PC-9 (cell line): ENCODE results near the gene SUMO2. TPM values are rescaled to one million over a fixed set of nuclear protein-coding genes. Genes with fewer than 3 reads are reported as not detected.

Experiments used
- BruUV-seq: library from RNA; stranded (reverse); fragments of 400-500 nt; replicated peaks from 2 replicates; lab custom pipeline; 2021; lab: Mats Ljungman, UMichigan
- CTCF ChIA-PET: fragments of 300-600 bp; sonication (Branson Sonifier 250); formaldehyde crosslinking; loops from one replicate; lab custom pipeline; 2022; ENCODE audit warnings: antibody characterized with exemption; lab: Charles Lee
- POLR2A ChIA-PET: fragments of 300-600 bp; sonication (Branson Sonifier 250); formaldehyde crosslinking; loops from one replicate; lab custom pipeline; 2022; ENCODE audit warnings: antibody characterized with exemption; ENCODE audit not compliant: unreplicated experiment; lab: Charles Lee
- DNase-seq, 2 experiments: peaks; one replicate each; pipeline versions ENCODE4 v3.0.0 to v3.0.0-alpha.2; 2015 to 2022; ENCODE audit warnings: mixed read lengths in 1 of 2
- H2AFZ ChIP-seq: fragments of 200-600 bp; sonication (generic); 2 replicates; pipeline ENCODE4 v1.8.1; 2017; ENCODE audit warnings: antibody characterized with exemption
- H3F3A ChIP-seq: fragments of 200-600 bp; sonication (generic); 2 replicates; pipeline ENCODE4 v1.8.1; 2017; ENCODE audit warnings: antibody characterized with exemption, mild to moderate bottlenecking, low read depth; ENCODE audit not compliant: insufficient read depth
- H3K27ac ChIP-seq: fragments of 200-600 bp; sonication (generic); 2 replicates; pipeline ENCODE4 v1.6.1; 2016; ENCODE audit warnings: mixed run types
- H3K27me3 ChIP-seq: fragments of 200-600 bp; sonication (generic); 2 replicates; pipeline ENCODE4 v1.6.1; 2016; ENCODE audit warnings: low read depth, mixed run types; ENCODE audit not compliant: insufficient read depth
- H3K36me3 ChIP-seq: fragments of 200-600 bp; sonication (generic); 2 replicates; pipeline ENCODE4 v1.6.1; 2016; ENCODE audit warnings: low read depth, mixed run types
- H3K4me1 ChIP-seq: fragments of 200-600 bp; sonication (generic); replicated peaks from 2 replicates; pipeline ENCODE4 v1.6.1; 2016; ENCODE audit warnings: mixed run types; ENCODE audit not compliant: insufficient read depth
- H3K4me2 ChIP-seq: fragments of 200-600 bp; sonication (generic); 2 replicates; pipeline ENCODE4 v1.6.1; 2017; ENCODE audit warnings: mixed run types
- H3K4me3 ChIP-seq: fragments of 200-600 bp; sonication (generic); 2 replicates; pipeline ENCODE4 v1.6.1; 2016; ENCODE audit warnings: mixed run types
- H3K79me2 ChIP-seq: fragments of 200-600 bp; sonication (generic); 2 replicates; pipeline ENCODE4 v1.6.1; 2017; ENCODE audit warnings: low read depth, mixed run types
- H3K9me2 ChIP-seq: fragments of 200-600 bp; sonication (generic); 2 replicates; pipeline ENCODE4 v1.8.1; 2017; ENCODE audit warnings: mild to moderate bottlenecking; ENCODE audit not compliant: insufficient read depth
- H3K9me3 ChIP-seq: fragments of 200-600 bp; sonication (generic); 2 replicates; pipeline ENCODE4 v1.8.1; 2016; ENCODE audit warnings: low read depth; ENCODE audit not compliant: insufficient read depth
- H4K20me1 ChIP-seq: fragments of 200-600 bp; sonication (generic); 2 replicates; pipeline ENCODE4 v1.8.1; 2017; ENCODE audit not compliant: insufficient read depth
- CTCF ChIP-seq: fragments of 200-600 bp; sonication (generic); conservative IDR thresholded peaks from 2 replicates; pipeline ENCODE4 v1.6.1; 2017; ENCODE audit warnings: mixed run types, antibody characterized with exemption, mild to moderate bottlenecking, moderate library complexity
- EZH2 ChIP-seq: fragments of 200-600 bp; sonication (generic); IDR thresholded peaks from 2 replicates; pipeline ENCODE4 v1.8.0; 2017; ENCODE audit warnings: antibody characterized with exemption, low read depth
- intact Hi-C: fragments of 100-400 bp; cut with micrococcal nuclease; formaldehyde crosslinking; loops from one replicate; pipeline ENCODE4 v1.10.0; 2022; ENCODE audit not compliant: unreplicated experiment
- total RNA-seq: library from RNA; stranded (reverse); gene quantifications from 2 replicates; pipeline ENCODE4 v1.2.3, GENCODE V29; 2021

The SUMO2 gene
- total RNA-seq, 1 experiment from 2014 or later, result 486 TPM

- no peak overlapping the region for H2AFZ ChIP-seq
- no peaks in the 10 kb centered on the region for H3K27me3 ChIP-seq
- peaks cover 19% of the 10 kb centered on the region; the same call in 1 of the 2 replicates for H3K79me2 ChIP-seq
- peaks cover 12% of the 10 kb centered on the region; the same call in 1 of the 2 replicates for H3K4me1 ChIP-seq
- intact Hi-C loops, result no loop called here
- no peak for DNase-seq
- H3K27ac ChIP-seq, result no peak overlapping the region
- H3K4me3 ChIP-seq, result no peak overlapping the region
- no peaks in the 10 kb centered on the region for H3K9me3 ChIP-seq
- H3F3A ChIP-seq, result peaks cover 40% of the 10 kb centered on the region; the same call in 1 of the 2 replicates
- TF ChIP-seq CTCF (no peak), EZH2 (no peak)
- CTCF ChIA-PET, result no interaction called here
- POLR2A ChIA-PET, result no interaction called here
- H3K36me3 ChIP-seq, result no peaks in the 10 kb centered on the region
- no TSS peak for BruUV-seq
- H4K20me1 ChIP-seq, result no peaks in the 10 kb centered on the region
- H3K4me2 ChIP-seq, result no peak overlapping the region
- no peaks in the 10 kb centered on the region for H3K9me2 ChIP-seq
These were observed 64.5 kb downstream of the SUMO2 start for GRCh38 chr17:75118307-75118706.

GRCh38 chr17:75116737-75117136, 66.0 kb downstream of the SUMO2 start:
- POLR2A ChIA-PET, result interaction anchor here (0.6 kb wide), 1 partner anchor 24 kb away, joined by 8 read pairs; no protein-coding TSS in a partner anchor
- H3K9me2 ChIP-seq, result no peaks in the 10 kb centered on the region
- TF ChIP-seq EZH2 (no peak), CTCF (no peak)
- peaks cover 39% of the 10 kb centered on the region; the same call in 1 of the 2 replicates for H3F3A ChIP-seq
- no TSS peak for BruUV-seq
- intact Hi-C loops, result no loop called here
- CTCF ChIA-PET, result interaction anchor here (1.6 kb wide), 1 partner anchor 85 kb away, joined by 3 read pairs; no protein-coding TSS in a partner anchor
- no peak for DNase-seq
- H3K79me2 ChIP-seq, result peaks cover 20% of the 10 kb centered on the region; the same call in 1 of the 2 replicates
- no peak overlapping the region for H2AFZ ChIP-seq
- no peak overlapping the region for H3K4me2 ChIP-seq
- peaks cover 3% of the 10 kb centered on the region; the same call in 1 of the 2 replicates for H3K4me1 ChIP-seq
- no peak overlapping the region for H3K27ac ChIP-seq
- no peaks in the 10 kb centered on the region for H4K20me1 ChIP-seq
- H3K27me3 ChIP-seq, result no peaks in the 10 kb centered on the region
- no peak overlapping the region for H3K4me3 ChIP-seq
- no peaks in the 10 kb centered on the region for H3K9me3 ChIP-seq
- H3K36me3 ChIP-seq, result no peaks in the 10 kb centered on the region

Other genes starting within 250 kb of the SUMO2 start
- not detected in 2 replicates for gene OTOP3, start 247.1 kb downstream of the SUMO2 start, total RNA-seq
- 32.1 and 49.7 TPM in 2 replicates for gene HID1, start 210.2 kb downstream of the SUMO2 start, total RNA-seq
- gene CDR2L, start 195.3 kb downstream of the SUMO2 start, total RNA-seq, result 15.1 and 22.8 TPM in 2 replicates
- 42.8 and 48.4 TPM in 2 replicates for gene MRPL58, start 170.3 kb downstream of the SUMO2 start, total RNA-seq
- 306 and 336 TPM in 2 replicates for gene ATP5PD, start 136.0 kb downstream of the SUMO2 start, total RNA-seq
- gene KCTD2, start 135.7 kb downstream of the SUMO2 start, total RNA-seq, result 18.4 and 18.6 TPM in 2 replicates
- 70.2 and 88.5 TPM in 2 replicates for gene SLC16A5, start 95.0 kb downstream of the SUMO2 start, total RNA-seq
- gene ARMC7, start 73.0 kb downstream of the SUMO2 start, total RNA-seq, result 19.2 and 20.5 TPM in 2 replicates
- gene NT5C, start 51.2 kb downstream of the SUMO2 start, total RNA-seq, result 38.6 and 52.3 TPM in 2 replicates
- 250 and 277 TPM in 2 replicates for gene JPT1, start 28.4 kb downstream of the SUMO2 start, total RNA-seq
- 64.2 and 73.1 TPM in 2 replicates for gene NUP85, start 22.7 kb upstream of the SUMO2 start, total RNA-seq
- gene GGA3, start 78.6 kb upstream of the SUMO2 start, total RNA-seq, result 34.8 and 37.5 TPM in 2 replicates
- 50.1 and 51.3 TPM in 2 replicates for gene MRPS7, start 78.9 kb upstream of the SUMO2 start, total RNA-seq
- gene MIF4GD, start 88.3 kb upstream of the SUMO2 start, total RNA-seq, result 23.4 and 35.4 TPM in 2 replicates
- gene SLC25A19, start 106.5 kb upstream of the SUMO2 start, total RNA-seq, result 18.7 and 19.4 TPM in 2 replicates
- 75.3 and 81.3 TPM in 2 replicates for gene GRB2, start 222.7 kb upstream of the SUMO2 start, total RNA-seq